Measurements from ENCODE around the gene UNC79. TPM values are rescaled to one million over a fixed set of nuclear protein-coding genes. Genes with fewer than 3 reads are reported as not detected.

The UNC79 gene
- total RNA-seq, 1 donor: under 0.01 TPM

GRCh38 chr14:93753647-93754046, 322.9 kb downstream of the UNC79 start:
- DNase-seq (ENCODE audit: low read depth): no peak
- no peak overlapping the region for H3K4me3 ChIP-seq (ENCODE audit: low read depth, low read length)
- TF ChIP-seq, protein P1, sequence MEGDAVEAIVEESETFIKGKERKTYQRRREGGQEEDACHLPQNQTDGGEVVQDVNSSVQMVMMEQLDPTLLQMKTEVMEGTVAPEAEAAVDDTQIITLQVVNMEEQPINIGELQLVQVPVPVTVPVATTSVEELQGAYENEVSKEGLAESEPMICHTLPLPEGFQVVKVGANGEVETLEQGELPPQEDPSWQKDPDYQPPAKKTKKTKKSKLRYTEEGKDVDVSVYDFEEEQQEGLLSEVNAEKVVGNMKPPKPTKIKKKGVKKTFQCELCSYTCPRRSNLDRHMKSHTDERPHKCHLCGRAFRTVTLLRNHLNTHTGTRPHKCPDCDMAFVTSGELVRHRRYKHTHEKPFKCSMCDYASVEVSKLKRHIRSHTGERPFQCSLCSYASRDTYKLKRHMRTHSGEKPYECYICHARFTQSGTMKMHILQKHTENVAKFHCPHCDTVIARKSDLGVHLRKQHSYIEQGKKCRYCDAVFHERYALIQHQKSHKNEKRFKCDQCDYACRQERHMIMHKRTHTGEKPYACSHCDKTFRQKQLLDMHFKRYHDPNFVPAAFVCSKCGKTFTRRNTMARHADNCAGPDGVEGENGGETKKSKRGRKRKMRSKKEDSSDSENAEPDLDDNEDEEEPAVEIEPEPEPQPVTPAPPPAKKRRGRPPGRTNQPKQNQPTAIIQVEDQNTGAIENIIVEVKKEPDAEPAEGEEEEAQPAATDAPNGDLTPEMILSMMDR (IDR thresholded peaks at IDR 0.05; ENCODE audit: insufficient read depth, low read depth, low read length): no peak

DNA sequence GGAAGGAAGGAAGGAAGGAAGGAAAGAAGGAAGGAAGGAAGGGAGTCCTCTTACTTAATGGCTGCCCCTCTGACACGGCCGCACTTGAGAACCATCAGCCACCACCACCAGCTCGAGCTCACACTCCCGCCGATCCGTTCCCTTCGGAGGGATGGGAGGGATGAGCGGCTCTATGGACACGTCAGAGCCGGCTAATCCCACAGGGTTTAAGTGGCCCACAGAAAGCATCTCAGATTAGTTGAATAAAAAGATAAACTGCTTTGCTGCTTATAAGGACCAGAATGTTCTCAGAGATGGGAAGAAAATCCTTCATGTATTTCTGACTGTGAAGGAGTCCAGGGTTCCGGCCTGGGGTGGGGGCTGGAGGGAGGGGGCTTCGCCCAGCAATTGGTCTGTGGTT, 326.5 kb downstream of the UNC79 start:
- no peak overlapping the region for H3K4me3 ChIP-seq (ENCODE audit: low read depth, low read length)
- no peak for DNase-seq (ENCODE audit: low read depth)
- TF ChIP-seq, protein P1 (IDR thresholded peaks at IDR 0.05; ENCODE audit: insufficient read depth, low read depth, low read length): no peak

Small RNA genes within 50 kb of the gene (small RNA-seq; reads per million reads assigned to genes)
- gene RF00019: not detected
- gene RF02271: not detected
- gene RNU6-1258P: not detected

Other genes with a start within 250 kb of the UNC79 start
- 10.0 and 14.7 TPM in 2 replicates for gene MOAP1, start 246.0 kb upstream of the UNC79 start, total RNA-seq
- 6.0 and 6.1 TPM in 2 replicates for gene LYSET, start 245.6 kb upstream of the UNC79 start, total RNA-seq
- 10.6 and 11.7 TPM in 2 replicates for gene GON7, start 223.9 kb upstream of the UNC79 start, total RNA-seq
- gene UBR7, start 223.7 kb upstream of the UNC79 start, total RNA-seq: 27.1 and 28.9 TPM in 2 replicates
- 29.0 and 35.4 TPM in 2 replicates for gene BTBD7, start 97.9 kb upstream of the UNC79 start, total RNA-seq
- not detected in 2 replicates for gene COX8C, start 83.8 kb upstream of the UNC79 start, total RNA-seq

Data from fibroblast of villous mesenchyme (primary cell).